Transverse colon (tissue), 4 donors: ENCODE results near the gene RGS7BP.

ENCODE experiments used
- POLR2AphosphoS5 ChIP-seq, 3 donors: sonication (generic); formaldehyde crosslinking; IDR thresholded peaks; one replicate each; pipeline ENCODE4 v1.6.1; 2016; ENCODE audit warnings: antibody characterized with exemption in 3 of 3
- TF ChIP-seq, protein P1 (sequence below), 5 experiments: fragments of 200-600 bp in 3 of 5; fragments of 450-650 bp in 2 of 5; sonication (generic) in 3 of 5; IDR thresholded peaks; 1 replicate in 2 of 5; 2 replicates in 3 of 5; pipeline ENCODE4 v1.5.1; 2016 to 2017; ENCODE audit warnings: antibody characterized with exemption in 5 of 5, inconsistent platforms in 3 of 5, mild to moderate bottlenecking in 2 of 5, moderate library complexity in 1 of 5

DNA sequence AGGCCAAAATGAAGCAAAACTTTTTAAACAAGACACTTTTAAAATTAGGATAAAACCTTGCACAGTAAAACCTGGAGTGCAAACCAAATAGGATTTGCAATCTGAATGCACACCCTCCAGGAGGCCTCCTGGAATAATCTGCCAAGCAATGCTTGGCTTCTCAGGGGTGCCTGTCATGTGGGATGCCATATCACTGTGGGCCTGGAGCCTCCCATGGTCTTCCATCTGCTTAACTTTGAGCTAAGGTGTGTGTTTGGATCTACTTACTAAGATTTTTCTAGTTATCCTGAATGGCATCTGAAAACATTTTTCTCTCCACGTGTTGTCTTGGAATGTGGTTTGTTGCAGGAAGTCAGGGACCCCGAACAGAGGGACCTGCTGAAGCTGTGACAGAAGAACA is 52.1 kb downstream of the RGS7BP start:
- TF ChIP-seq, protein P1, sequence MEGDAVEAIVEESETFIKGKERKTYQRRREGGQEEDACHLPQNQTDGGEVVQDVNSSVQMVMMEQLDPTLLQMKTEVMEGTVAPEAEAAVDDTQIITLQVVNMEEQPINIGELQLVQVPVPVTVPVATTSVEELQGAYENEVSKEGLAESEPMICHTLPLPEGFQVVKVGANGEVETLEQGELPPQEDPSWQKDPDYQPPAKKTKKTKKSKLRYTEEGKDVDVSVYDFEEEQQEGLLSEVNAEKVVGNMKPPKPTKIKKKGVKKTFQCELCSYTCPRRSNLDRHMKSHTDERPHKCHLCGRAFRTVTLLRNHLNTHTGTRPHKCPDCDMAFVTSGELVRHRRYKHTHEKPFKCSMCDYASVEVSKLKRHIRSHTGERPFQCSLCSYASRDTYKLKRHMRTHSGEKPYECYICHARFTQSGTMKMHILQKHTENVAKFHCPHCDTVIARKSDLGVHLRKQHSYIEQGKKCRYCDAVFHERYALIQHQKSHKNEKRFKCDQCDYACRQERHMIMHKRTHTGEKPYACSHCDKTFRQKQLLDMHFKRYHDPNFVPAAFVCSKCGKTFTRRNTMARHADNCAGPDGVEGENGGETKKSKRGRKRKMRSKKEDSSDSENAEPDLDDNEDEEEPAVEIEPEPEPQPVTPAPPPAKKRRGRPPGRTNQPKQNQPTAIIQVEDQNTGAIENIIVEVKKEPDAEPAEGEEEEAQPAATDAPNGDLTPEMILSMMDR (IDR thresholded peaks at IDR 0.05): no peak
- TF ChIP-seq POLR2AphosphoS5 (IDR thresholded peaks at IDR 0.05): no peak
